Measurements from ENCODE around the gene EIF1AX. TPM values are rescaled to one million over a fixed set of nuclear protein-coding genes. Genes with fewer than 3 reads are reported as not detected.

The EIF1AX gene
- total and polyA plus RNA-seq, 9 of the 15 experiments (the other 6 are each of a cell fraction or from before 2014, with no cell fraction given): 54.2 to 178 (median 73.5) TPM

- POLR2A ChIA-PET: no interaction called here
- Histone ChIP-seq H3K9me1 (ENCODE audit: control insufficient read depth, insufficient read depth, low read length) (no peaks in the 10 kb centered on the region), H3K4me3 (no peak overlapping the region), H4K20me1 (replicated peaks; ENCODE audit: control insufficient read depth, insufficient read depth, low read length) (no peaks in the 10 kb centered on the region), H3K79me2 (ENCODE audit: control insufficient read depth, insufficient read depth, low read length) (no peaks in the 10 kb centered on the region), H3K4me2 (ENCODE audit: insufficient read depth, low read length) (no peak overlapping the region), H2AFZ (ENCODE audit: low read depth, low read length) (no peak overlapping the region), H3K27ac (ENCODE audit: extremely low read depth, low read depth, low read length) (no peak overlapping the region), H3K9ac (ENCODE audit: insufficient read depth in 1 of 2, low read depth in 2 of 2, low read length in 2 of 2) (no peak overlapping the region), H3K27me3 (ENCODE audit: control insufficient read depth in 2 of 2, insufficient read depth in 2 of 2, low read length in 2 of 2) (peaks cover 0 to 19% of the 10 kb centered on the region in 2 experiments; a peak in 3 of 5 replicates), H3K9me3 (replicated peaks; ENCODE audit: control insufficient read depth, insufficient read depth, low read depth, low read length) (no peaks in the 10 kb centered on the region), H3K4me1 (replicated peaks in 1 of 2; ENCODE audit: control insufficient read depth in 2 of 2, insufficient read depth in 2 of 2, low read length in 2 of 2) (peaks cover 0 to 4% of the 10 kb centered on the region in 2 experiments; a peak in 2 of 5 replicates), H3K36me3 (ENCODE audit: control insufficient read depth, insufficient read depth, low read length) (no peaks in the 10 kb centered on the region)
- no TSS peak for BruUV-seq (replicated peaks)
- in situ Hi-C loops (cut with MboI): no loop called here
- ATAC-seq: no peak
- no peak for DNase-seq (ENCODE audit: extremely low read depth in 1 of 4, low spot score in 3 of 4)
- intact Hi-C loops (cut with micrococcal nuclease): no loop called here
- CTCF ChIA-PET (ENCODE audit: low intra/inter-chr PET ratio): no interaction called here
- WGBS (ENCODE audit: insufficient coverage, low coverage, missing lambda C conversion rate): 45% methylated on average over 18 of the region's 47 CpGs
- TF ChIP-seq SRF (CRISPR knock-in tag; IDR thresholded peaks at IDR 0.05): no peak
- TF ChIP-seq PURB (CRISPR knock-in tag; IDR thresholded peaks at IDR 0.05; ENCODE audit: low read depth): no peak
- TF ChIP-seq XRCC4 (IDR thresholded peaks at IDR 0.05; ENCODE audit: extremely low read depth, insufficient read depth, insufficient read length): no peak
- TF ChIP-seq CBFA2T3 (IDR thresholded peaks at IDR 0.05): no peak
- no peak for TF ChIP-seq ZNF354B (CRISPR knock-in tag; IDR thresholded peaks at IDR 0.05)
- no peak for TF ChIP-seq NCOA1 (IDR thresholded peaks at IDR 0.05; ENCODE audit: low read depth)
- TF ChIP-seq CHD1 (IDR thresholded peaks at IDR 0.05; ENCODE audit: low read length): no peak
- FAIRE-seq: no peak
Measured at GRCh38 chrX:20116087-20116576, 25.5 kb downstream of the EIF1AX start.
